Activated CD4-positive, alpha-beta T cell treated with anti-CD3 and anti-CD28 coated beads, Interleukin-2, amount 10 ng/mL, durations not matched to agents 24 days and 14 days (primary cell): ENCODE results near the gene TAOK2. TPM values are rescaled to one million over a fixed set of nuclear protein-coding genes. Genes with fewer than 3 reads are reported as not detected.

ENCODE experiments used
- DNase-seq: peaks from one replicate; pipeline ENCODE4 v3.0.0; 2022
- H3K27ac Mint-ChIP-seq: one replicate; pipeline ENCODE4 v1.8.0; 2022; ENCODE audit warnings: mild to moderate bottlenecking, mixed read lengths
- H3K27me3 Mint-ChIP-seq: one replicate; pipeline ENCODE4 v1.8.0; 2022; ENCODE audit warnings: mixed read lengths
- H3K36me3 Mint-ChIP-seq: one replicate; pipeline ENCODE4 v1.8.0; 2022; ENCODE audit warnings: low read depth, mild to moderate bottlenecking, mixed read lengths
- H3K4me1 Mint-ChIP-seq: one replicate; pipeline ENCODE4 v1.8.0; 2021; ENCODE audit warnings: mixed read lengths
- H3K4me3 Mint-ChIP-seq: one replicate; pipeline ENCODE4 v1.8.0; 2022; ENCODE audit warnings: mild to moderate bottlenecking, moderate library complexity, mixed read lengths
- H3K9me3 Mint-ChIP-seq: one replicate; pipeline ENCODE4 v1.8.0; 2021; ENCODE audit warnings: mixed read lengths
- intact Hi-C: fragments of 100-400 bp; cut with micrococcal nuclease; formaldehyde crosslinking; loops from one replicate; pipeline ENCODE4 v1.15.1; 2023
- total RNA-seq: library from RNA; stranded (reverse); gene quantifications from 2 replicates; pipeline ENCODE4 v1.2.3, GENCODE V29; 2022

The TAOK2 gene
- total RNA-seq, 1 donor from 2014 or later: 38.7 TPM

DNA sequence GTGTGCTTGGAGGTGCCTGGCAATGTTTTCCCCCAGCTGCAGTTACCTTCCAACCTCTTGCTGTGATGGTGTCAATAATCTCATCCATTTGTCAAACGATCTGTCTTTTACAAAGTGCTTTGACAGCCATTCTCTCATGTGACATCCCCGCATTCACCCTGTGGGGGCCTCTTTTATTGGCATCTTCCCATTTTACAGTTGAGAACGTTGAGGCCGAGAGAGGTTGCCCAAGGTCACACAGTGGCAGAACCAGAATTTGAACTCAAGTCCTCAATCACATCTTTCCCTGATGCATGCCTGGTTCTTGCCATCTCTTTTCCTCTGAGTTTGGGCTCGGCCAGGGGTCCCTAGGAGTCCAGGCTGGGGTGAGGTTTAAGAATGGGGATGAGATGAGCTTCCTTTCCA, 1.5 kb downstream of the TAOK2 start:
- H3K4me3 Mint-ChIP-seq: peak overlapping the region; percentile 91
- intact Hi-C loops: loop anchor here (10.0 kb wide), 1 partner anchor 110 kb away; the partner anchor contains the start of gene CDIPT
- no peak for DNase-seq
- no peaks in the 10 kb centered on the region for H3K9me3 Mint-ChIP-seq
- peak overlapping the region; percentile 80 for H3K27ac Mint-ChIP-seq
- H3K27me3 Mint-ChIP-seq: no peaks in the 10 kb centered on the region
- peaks cover 30% of the 10 kb centered on the region for H3K36me3 Mint-ChIP-seq
- H3K4me1 Mint-ChIP-seq: peaks cover 30% of the 10 kb centered on the region

DNA sequence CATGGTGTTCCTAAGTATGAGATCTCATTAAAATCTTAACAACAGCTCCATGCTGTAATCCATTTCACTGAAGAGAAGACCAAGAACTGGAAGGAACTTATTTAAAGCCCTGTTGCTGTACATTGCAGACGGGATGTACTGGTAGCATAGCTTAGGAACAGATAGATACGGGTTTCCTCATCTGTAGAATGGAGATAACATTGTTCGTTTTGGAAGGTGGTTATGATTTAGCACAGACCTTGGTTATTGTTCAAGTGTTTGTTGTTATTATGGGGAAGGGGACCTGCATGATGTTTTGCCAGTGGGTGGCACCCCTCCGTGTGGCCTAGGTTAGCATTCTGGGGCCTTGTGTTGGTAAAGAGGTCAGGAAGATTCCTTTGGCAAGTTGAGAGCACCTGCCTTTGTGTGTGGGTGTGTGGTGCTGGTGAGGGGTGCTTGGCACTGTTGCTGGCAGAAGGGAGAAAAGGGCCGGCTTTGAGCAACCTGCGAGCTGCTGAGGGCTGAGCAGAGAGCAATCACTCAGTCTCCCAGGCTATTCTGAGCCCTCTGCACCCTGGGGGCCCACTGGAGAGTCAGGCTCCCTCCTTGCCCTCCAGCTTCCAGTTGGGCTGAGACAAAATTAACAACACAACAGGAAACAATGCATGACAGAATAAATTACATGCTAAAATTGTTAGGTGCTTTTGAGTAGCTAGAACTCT, 2.3 kb downstream of the TAOK2 start:
- Mint-ChIP-seq H3K36me3 (peaks cover 32% of the 10 kb centered on the region), H3K27me3 (no peaks in the 10 kb centered on the region), H3K4me1 (peaks cover 30% of the 10 kb centered on the region), H3K4me3 (peak overlapping the region; percentile 91), H3K9me3 (no peaks in the 10 kb centered on the region), H3K27ac (peak overlapping the region; percentile 13)
- DNase-seq: peak; percentile 62
- intact Hi-C loops: loop anchor here (10.0 kb wide), 1 partner anchor 111 kb away; the partner anchor contains the start of gene CDIPT

DNA sequence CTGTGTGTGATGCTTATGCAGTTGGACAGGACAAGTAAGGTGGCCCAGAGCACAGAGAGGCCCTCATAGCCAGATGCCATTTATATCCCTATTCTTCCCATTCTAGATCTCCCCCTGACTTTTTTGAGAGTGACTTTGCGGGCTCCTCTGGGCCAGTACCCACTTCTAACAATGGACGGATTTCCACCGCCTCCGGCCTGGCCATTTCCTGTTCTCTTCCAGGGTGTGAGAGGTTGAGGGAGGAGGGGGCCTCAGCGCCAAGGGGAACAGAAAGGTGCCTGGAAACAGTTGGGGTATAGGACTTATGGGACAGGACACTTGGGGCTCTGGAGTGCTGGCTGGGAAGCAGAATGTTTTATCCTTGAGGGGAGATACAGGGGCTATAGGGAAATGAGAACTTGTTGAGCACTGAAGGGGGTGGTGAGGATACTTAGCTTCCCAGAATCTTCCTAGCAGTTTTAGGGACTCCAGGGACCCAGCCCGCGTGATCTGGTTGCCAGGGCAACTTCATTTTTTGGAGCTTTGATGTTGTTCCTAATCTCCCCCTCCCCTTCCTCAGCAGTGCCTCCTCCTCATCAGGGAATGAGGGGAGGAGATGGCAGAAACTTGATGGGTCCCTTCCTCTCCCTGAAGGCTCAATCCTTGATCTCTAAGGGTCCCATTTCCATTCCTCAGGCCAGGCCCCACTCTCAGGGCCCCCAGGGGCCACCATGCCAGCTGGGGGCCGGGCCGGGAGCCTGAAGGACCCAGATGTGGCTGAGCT, 3.6 kb downstream of the TAOK2 start:
- no peak for DNase-seq
- H3K27ac Mint-ChIP-seq: peak overlapping the region; percentile 17

DNA sequence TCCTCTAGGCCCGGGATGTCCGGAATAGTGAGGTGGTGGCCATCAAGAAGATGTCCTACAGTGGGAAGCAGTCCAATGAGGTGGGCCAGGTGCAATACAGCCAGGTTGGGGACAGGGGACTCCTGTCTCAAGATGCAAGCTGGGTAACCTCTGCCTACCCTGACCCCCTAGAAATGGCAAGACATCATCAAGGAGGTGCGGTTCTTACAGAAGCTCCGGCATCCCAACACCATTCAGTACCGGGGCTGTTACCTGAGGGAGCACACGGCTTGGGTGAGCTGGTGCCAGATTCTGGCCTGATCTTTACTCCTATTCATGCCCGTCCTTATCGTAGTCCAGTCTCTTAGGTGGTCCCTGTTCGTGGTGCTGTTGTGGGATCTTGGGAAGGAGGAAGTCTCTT, 4.4 kb downstream of the TAOK2 start:
- Mint-ChIP-seq H3K4me3 (no peak overlapping the region), H3K9me3 (no peaks in the 10 kb centered on the region), H3K4me1 (peaks cover 30% of the 10 kb centered on the region), H3K36me3 (peaks cover 37% of the 10 kb centered on the region), H3K27me3 (no peaks in the 10 kb centered on the region), H3K27ac (no peak overlapping the region)
- DNase-seq: no peak
- intact Hi-C loops: loop anchor here (10.0 kb wide), 1 partner anchor 113 kb away; the partner anchor contains the start of gene CDIPT

More for the DNA sequence above, 3.6 kb downstream of the TAOK2 start:
- intact Hi-C loops: loop anchor here (10.0 kb wide), 1 partner anchor 112 kb away; the partner anchor contains the start of gene CDIPT
- H3K27me3 Mint-ChIP-seq: no peaks in the 10 kb centered on the region
- peaks cover 34% of the 10 kb centered on the region for H3K36me3 Mint-ChIP-seq
- no peaks in the 10 kb centered on the region for H3K9me3 Mint-ChIP-seq
- H3K4me3 Mint-ChIP-seq: no peak overlapping the region
- H3K4me1 Mint-ChIP-seq: peaks cover 30% of the 10 kb centered on the region

DNA sequence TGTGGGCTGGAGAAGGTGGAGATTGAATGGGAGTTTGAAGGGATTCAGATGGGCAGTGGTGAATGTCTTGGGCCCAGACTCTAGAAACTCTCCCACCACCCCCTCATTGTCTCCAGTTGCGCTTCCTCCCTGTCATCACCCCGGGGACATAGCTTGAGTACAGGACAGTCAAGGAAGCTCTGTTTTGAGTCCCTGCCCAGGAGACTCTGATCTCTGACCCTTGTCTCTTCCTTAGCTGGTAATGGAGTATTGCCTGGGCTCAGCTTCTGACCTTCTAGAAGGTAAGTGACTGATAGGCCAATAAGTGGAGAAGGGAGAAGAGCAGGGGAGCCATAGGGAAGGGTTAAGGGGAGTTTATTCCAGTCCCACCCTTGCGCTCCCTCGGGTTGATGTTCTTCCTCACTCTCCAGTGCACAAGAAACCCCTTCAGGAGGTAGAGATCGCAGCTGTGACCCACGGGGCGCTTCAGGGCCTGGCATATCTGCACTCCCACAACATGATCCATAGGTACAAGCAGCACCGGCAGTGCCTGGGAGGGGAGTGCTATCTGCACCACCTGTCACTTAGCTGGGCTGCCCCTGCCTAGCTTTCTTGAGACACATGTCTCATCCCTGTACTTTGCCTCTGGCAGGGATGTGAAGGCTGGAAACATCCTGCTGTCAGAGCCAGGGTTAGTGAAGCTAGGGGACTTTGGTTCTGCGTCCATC, 5.0 kb downstream of the TAOK2 start:
- no peaks in the 10 kb centered on the region for H3K27me3 Mint-ChIP-seq
- no peak for DNase-seq
- no peaks in the 10 kb centered on the region for H3K9me3 Mint-ChIP-seq
- peaks cover 25% of the 10 kb centered on the region for H3K4me1 Mint-ChIP-seq
- H3K27ac Mint-ChIP-seq: peak overlapping the region; percentile 35
- intact Hi-C loops: loop anchor here (10.0 kb wide), 1 partner anchor 114 kb away; the partner anchor contains the start of gene CDIPT
- peaks cover 39% of the 10 kb centered on the region for H3K36me3 Mint-ChIP-seq
- no peak overlapping the region for H3K4me3 Mint-ChIP-seq

DNA sequence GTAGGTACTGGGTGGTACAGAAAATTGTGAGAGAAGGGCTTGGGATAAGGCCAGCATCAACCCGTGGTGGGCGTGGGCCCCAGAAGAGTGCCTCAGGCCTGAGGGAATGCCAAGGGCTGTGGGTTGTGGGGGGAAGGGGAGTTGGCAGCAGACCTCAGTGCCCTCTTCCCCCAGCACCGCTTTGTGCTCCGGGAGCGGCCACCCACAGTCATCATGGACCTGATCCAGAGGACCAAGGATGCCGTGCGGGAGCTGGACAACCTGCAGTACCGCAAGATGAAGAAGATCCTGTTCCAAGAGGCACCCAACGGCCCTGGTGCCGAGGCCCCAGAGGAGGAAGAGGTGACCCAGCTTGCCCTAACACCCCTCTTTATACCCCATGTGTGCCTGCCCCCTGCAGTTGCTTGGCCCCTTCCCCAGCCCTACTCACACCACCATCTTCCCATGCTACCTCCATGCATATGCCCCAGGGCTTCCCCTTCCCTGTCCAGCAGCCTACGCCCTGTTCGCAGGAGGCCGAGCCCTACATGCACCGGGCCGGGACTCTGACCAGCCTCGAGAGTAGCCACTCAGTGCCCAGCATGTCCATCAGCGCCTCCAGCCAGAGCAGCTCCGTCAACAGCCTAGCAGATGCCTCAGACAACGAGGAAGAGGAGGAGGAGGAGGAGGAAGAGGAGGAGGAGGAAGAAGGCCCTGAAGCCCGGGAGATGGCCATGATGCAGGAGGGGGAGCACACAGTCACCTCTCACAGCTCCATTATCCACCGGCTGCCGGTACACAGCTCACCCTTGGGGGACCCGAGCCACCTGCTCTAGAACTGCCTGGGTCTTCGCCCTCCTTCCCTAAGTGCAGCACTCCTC, 9.1 kb downstream of the TAOK2 start:
- intact Hi-C loops: no loop called here
- peaks cover 62% of the 10 kb centered on the region for H3K36me3 Mint-ChIP-seq
- H3K4me1 Mint-ChIP-seq: no peaks in the 10 kb centered on the region
- no peak for DNase-seq
- no peak overlapping the region for H3K27ac Mint-ChIP-seq
- no peak overlapping the region for H3K4me3 Mint-ChIP-seq
- H3K9me3 Mint-ChIP-seq: no peaks in the 10 kb centered on the region
- H3K27me3 Mint-ChIP-seq: no peaks in the 10 kb centered on the region

DNA sequence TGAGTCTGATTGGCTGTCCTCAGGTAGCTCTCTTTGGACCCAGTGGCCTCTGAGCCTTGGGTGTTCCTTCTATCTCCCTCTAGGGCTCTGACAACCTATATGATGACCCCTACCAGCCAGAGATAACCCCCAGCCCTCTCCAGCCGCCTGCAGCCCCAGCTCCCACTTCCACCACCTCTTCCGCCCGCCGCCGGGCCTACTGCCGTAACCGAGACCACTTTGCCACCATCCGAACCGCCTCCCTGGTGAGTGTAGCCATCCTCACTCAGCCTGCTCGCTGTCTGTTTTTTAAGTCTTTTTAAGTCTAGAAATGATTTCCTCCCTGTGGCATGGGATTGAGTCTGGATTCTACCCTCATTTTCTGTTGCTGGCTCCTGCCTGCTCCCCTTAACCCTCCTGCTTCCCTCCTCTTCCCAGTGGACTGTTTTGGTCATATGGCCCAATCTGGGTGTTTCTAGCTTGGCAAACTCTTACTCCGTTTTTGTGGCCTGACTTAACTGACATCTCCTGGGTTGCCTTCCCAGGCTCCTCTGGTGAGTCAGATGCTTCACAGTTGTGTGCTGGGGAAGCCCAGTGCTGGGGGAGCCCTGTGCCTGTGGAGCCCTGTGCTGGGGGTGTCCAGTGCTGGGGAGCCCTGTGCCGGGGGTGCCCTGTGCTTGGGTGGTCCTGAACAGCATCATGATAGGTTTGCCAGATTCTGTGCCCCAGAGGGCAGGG, 9.9 kb downstream of the TAOK2 start:
- no peaks in the 10 kb centered on the region for H3K9me3 Mint-ChIP-seq
- H3K27ac Mint-ChIP-seq: no peak overlapping the region
- no peak overlapping the region for H3K4me3 Mint-ChIP-seq
- no peaks in the 10 kb centered on the region for H3K27me3 Mint-ChIP-seq
- H3K4me1 Mint-ChIP-seq: no peaks in the 10 kb centered on the region
- peaks cover 61% of the 10 kb centered on the region for H3K36me3 Mint-ChIP-seq
- DNase-seq: no peak
- intact Hi-C loops: no loop called here

DNA sequence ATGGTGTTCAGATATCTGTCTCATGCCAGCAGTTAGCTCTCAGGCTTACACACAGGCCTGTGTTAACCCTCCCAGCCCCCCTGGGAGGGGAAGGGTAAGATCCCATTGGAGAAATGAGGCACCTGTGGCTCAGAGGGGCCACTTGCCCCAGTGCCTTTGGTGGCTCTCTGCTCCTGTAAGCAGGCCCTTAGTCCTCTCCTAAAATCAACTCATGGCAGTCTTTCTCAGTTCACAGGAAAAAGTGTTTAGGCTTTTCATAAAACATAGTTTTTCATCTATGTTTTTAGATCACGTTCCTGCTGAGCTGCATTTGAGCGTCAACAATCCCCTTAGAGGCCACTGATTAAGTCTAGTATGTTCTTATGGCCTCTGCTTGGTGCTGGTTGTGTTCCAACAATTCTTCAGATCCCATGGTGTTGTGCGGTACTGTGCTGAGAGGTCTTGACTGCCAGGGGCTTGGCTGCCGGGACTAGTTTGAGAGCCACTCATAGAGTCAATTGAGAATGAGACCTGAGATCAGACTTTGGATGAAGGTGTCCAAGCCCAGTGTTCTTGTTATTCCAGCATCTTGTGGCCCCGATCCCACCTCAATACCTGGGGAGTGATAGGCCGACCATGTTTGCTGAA, 10.6 kb downstream of the TAOK2 start:
- no peak for DNase-seq
- H3K4me1 Mint-ChIP-seq: no peaks in the 10 kb centered on the region
- no peak overlapping the region for H3K27ac Mint-ChIP-seq
- H3K9me3 Mint-ChIP-seq: no peaks in the 10 kb centered on the region
- no peaks in the 10 kb centered on the region for H3K27me3 Mint-ChIP-seq
- peaks cover 62% of the 10 kb centered on the region for H3K36me3 Mint-ChIP-seq
- H3K4me3 Mint-ChIP-seq: no peak overlapping the region
- intact Hi-C loops: no loop called here

DNA sequence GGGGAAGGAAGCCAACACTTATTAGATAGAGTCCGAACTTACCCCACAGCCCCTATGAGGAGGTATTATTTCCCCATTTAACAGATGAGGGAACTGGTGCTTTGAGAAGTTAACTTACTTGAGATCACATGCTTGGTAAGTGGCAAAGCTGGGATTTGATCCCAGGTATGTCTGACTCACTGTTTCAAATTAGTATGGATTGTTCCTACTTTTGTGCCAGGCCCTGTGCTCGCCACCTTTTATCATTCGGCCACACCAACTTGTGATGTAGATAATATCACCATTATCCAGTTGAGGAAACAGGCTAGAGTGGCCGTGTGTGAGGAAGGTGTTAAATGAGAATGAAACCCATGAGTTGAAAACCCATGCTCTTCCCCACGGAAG, 11.1 kb downstream of the TAOK2 start:
- Mint-ChIP-seq H3K9me3 (no peaks in the 10 kb centered on the region), H3K4me1 (no peaks in the 10 kb centered on the region), H3K36me3 (peaks cover 58% of the 10 kb centered on the region)

DNA sequence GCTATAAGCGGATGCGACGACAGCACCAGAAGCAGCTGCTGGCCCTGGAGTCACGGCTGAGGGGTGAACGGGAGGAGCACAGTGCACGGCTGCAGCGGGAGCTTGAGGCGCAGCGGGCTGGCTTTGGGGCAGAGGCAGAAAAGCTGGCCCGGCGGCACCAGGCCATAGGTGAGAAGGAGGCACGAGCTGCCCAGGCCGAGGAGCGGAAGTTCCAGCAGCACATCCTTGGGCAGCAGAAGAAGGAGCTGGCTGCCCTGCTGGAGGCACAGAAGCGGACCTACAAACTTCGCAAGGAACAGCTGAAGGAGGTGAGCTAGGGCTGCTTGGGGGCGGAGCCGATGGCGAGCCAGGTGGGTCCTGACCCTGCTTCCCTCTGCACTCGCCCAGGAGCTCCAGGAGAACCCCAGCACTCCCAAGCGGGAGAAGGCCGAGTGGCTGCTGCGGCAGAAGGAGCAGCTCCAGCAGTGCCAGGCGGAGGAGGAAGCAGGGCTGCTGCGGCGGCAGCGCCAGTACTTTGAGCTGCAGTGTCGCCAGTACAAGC, 11.7 kb downstream of the TAOK2 start:
- H3K36me3 Mint-ChIP-seq: peaks cover 55% of the 10 kb centered on the region
- intact Hi-C loops: no loop called here
- no peaks in the 10 kb centered on the region for H3K4me1 Mint-ChIP-seq
- H3K27ac Mint-ChIP-seq: no peak overlapping the region
- H3K27me3 Mint-ChIP-seq: no peaks in the 10 kb centered on the region
- no peak overlapping the region for H3K4me3 Mint-ChIP-seq
- DNase-seq: no peak
- no peaks in the 10 kb centered on the region for H3K9me3 Mint-ChIP-seq

More for the DNA sequence above, 11.1 kb downstream of the TAOK2 start:
- no peak for DNase-seq
- Mint-ChIP-seq H3K27ac (no peak overlapping the region), H3K4me3 (no peak overlapping the region), H3K27me3 (no peaks in the 10 kb centered on the region)
- intact Hi-C loops: no loop called here

DNA sequence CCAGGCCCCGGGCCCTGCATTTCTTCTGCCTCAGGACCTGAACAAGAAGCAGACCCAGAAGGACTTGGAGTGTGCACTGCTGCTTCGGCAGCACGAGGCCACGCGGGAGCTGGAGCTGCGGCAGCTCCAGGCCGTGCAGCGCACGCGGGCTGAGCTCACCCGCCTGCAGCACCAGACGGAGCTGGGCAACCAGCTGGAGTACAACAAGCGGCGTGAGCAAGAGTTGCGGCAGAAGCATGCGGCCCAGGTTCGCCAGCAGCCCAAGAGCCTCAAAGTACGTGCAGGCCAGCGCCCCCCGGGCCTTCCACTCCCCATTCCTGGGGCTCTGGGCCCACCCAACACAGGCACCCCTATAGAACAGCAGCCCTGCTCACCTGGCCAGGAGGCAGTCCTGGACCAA, 12.6 kb downstream of the TAOK2 start:
- H3K27me3 Mint-ChIP-seq: no peaks in the 10 kb centered on the region
- H3K36me3 Mint-ChIP-seq: peaks cover 54% of the 10 kb centered on the region
- DNase-seq: no peak
- intact Hi-C loops: no loop called here
- no peak overlapping the region for H3K27ac Mint-ChIP-seq
- no peaks in the 10 kb centered on the region for H3K9me3 Mint-ChIP-seq
- no peak overlapping the region for H3K4me3 Mint-ChIP-seq
- no peaks in the 10 kb centered on the region for H3K4me1 Mint-ChIP-seq

DNA sequence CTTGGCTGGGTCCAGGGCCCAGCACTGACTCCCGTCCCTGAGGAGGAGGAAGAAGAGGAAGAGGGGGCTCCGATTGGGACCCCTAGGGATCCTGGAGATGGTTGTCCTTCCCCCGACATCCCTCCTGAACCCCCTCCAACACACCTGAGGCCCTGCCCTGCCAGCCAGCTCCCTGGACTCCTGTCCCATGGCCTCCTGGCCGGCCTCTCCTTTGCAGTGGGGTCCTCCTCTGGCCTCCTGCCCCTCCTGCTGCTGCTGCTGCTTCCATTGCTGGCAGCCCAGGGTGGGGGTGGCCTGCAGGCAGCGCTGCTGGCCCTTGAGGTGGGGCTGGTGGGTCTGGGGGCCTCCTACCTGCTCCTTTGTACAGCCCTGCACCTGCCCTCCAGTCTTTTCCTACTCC, 13.3 kb downstream of the TAOK2 start:
- H3K27ac Mint-ChIP-seq: no peak overlapping the region
- H3K4me1 Mint-ChIP-seq: no peaks in the 10 kb centered on the region
- no peak overlapping the region for H3K4me3 Mint-ChIP-seq
- no peaks in the 10 kb centered on the region for H3K27me3 Mint-ChIP-seq
- no peak for DNase-seq
- H3K9me3 Mint-ChIP-seq: no peaks in the 10 kb centered on the region
- H3K36me3 Mint-ChIP-seq: peaks cover 50% of the 10 kb centered on the region
- intact Hi-C loops: no loop called here
